Smooth muscle cell (in vitro differentiated cells): Measurements from ENCODE around the gene ACOX1. TPM values are rescaled to one million over a fixed set of nuclear protein-coding genes. Genes with fewer than 3 reads are reported as not detected.

Source experiments
- DNase-seq: peaks from one replicate; lab custom pipeline; 2025; ENCODE audit not compliant: unreplicated experiment; lab: John Stamatoyannopoulos, UW
- H2AFZ ChIP-seq: fragments of 200-600 bp; sonication (generic); 2 replicates; pipeline ENCODE4 v1.6.0; 2016; ENCODE audit warnings: antibody characterized with exemption, low read depth, mild to moderate bottlenecking
- H3F3A ChIP-seq: fragments of 200-600 bp; sonication (generic); 2 replicates; pipeline ENCODE4 v1.6.0; 2017; ENCODE audit warnings: antibody characterized with exemption, low read depth
- H3K27ac ChIP-seq: fragments of 200-600 bp; sonication (generic); 2 replicates; pipeline ENCODE4 v1.5.1; 2016; ENCODE audit warnings: low read depth, mild to moderate bottlenecking
- H3K27me3 ChIP-seq: fragments of 200-600 bp; sonication (generic); 2 replicates; pipeline ENCODE4 v1.6.1; 2016; ENCODE audit warnings: low read depth, mild to moderate bottlenecking
- H3K36me3 ChIP-seq: fragments of 200-600 bp; sonication (generic); 2 replicates; pipeline ENCODE4 v1.5.1; 2016; ENCODE audit warnings: low read depth
- H3K4me1 ChIP-seq: fragments of 200-600 bp; sonication (generic); 2 replicates; pipeline ENCODE4 v1.5.1; 2016; ENCODE audit warnings: low read depth
- H3K4me2 ChIP-seq: fragments of 200-600 bp; sonication (generic); 2 replicates; pipeline ENCODE4 v1.6.0; 2016; ENCODE audit warnings: mild to moderate bottlenecking
- H3K4me3 ChIP-seq: fragments of 200-600 bp; sonication (generic); 2 replicates; pipeline ENCODE4 v1.5.1; 2016; ENCODE audit warnings: mild to moderate bottlenecking
- H3K79me2 ChIP-seq: fragments of 200-600 bp; sonication (generic); 2 replicates; pipeline ENCODE4 v1.6.0; 2016; ENCODE audit warnings: low read depth, mild to moderate bottlenecking
- H3K9ac ChIP-seq: fragments of 200-600 bp; sonication (generic); 2 replicates; pipeline ENCODE4 v1.6.0; 2016; ENCODE audit warnings: low read depth
- H3K9me3 ChIP-seq: fragments of 200-600 bp; sonication (generic); replicated peaks from 2 replicates; pipeline ENCODE4 v1.5.1; 2016; ENCODE audit warnings: low read depth
- H4K20me1 ChIP-seq: fragments of 200-600 bp; sonication (generic); 2 replicates; pipeline ENCODE4 v1.6.0; 2016; ENCODE audit warnings: low read depth
- CTCF ChIP-seq: fragments of 200-600 bp; sonication (generic); IDR thresholded peaks from 2 replicates; pipeline ENCODE4 v1.5.1; 2017; ENCODE audit warnings: borderline replicate concordance, mild to moderate bottlenecking, antibody characterized with exemption; ENCODE audit not compliant: insufficient read depth, poor library complexity, severe bottlenecking
- WGBS: methylation state at CpG from one replicate; pipeline ENCODE4 v1.1.7; 2016; ENCODE audit warnings: low lambda C conversion rate; 5-methylcytosine and 5-hydroxymethylcytosine counted together
- polyA plus RNA-seq: library from polyadenylated mRNA; unstranded; fragments of >200 nt; fragmentation: Nextera tagmentation; extraction: Ambion mirVana; gene quantifications from 2 replicates; pipeline ENCODE4 v1.2.1, GENCODE V29; 2016
- total RNA-seq: library from RNA; depleted of rRNA; stranded (reverse); fragments of >200 nt; gene quantifications from 2 replicates; pipeline ENCODE4 v1.2.3, GENCODE V29; 2014

The ACOX1 gene
- total and polyA plus RNA-seq, 2 experiments from 2014 or later, result 25.9 to 35.3 TPM

- Histone ChIP-seq H2AFZ (no peak overlapping the region), H3K4me2 (no peak overlapping the region), H3K9ac (no peak overlapping the region), H3F3A (no peaks in the 10 kb centered on the region), H3K79me2 (no peaks in the 10 kb centered on the region), H3K9me3 (no peaks in the 10 kb centered on the region), H3K27me3 (no peaks in the 10 kb centered on the region), H3K36me3 (no peaks in the 10 kb centered on the region), H3K4me1 (no peaks in the 10 kb centered on the region), H3K4me3 (no peak overlapping the region), H4K20me1 (no peaks in the 10 kb centered on the region), H3K27ac (no peak overlapping the region)
- DNase-seq, result no peak
- TF ChIP-seq CTCF, result no peak
- WGBS, result 89% methylated on average over 11 of the region's 11 CpGs
These were observed 58.9 kb downstream of the ACOX1 start for GRCh38 chr17:75920045-75920560.

- Histone ChIP-seq H3K4me2 (no peak overlapping the region), H3K9me3 (no peaks in the 10 kb centered on the region), H3K9ac (no peak overlapping the region), H3K36me3 (no peaks in the 10 kb centered on the region), H3K79me2 (no peaks in the 10 kb centered on the region), H3K4me1 (no peaks in the 10 kb centered on the region), H3K4me3 (no peak overlapping the region), H2AFZ (no peak overlapping the region), H3K27me3 (no peaks in the 10 kb centered on the region), H3K27ac (no peak overlapping the region), H3F3A (no peaks in the 10 kb centered on the region), H4K20me1 (no peaks in the 10 kb centered on the region)
- WGBS, result 98% methylated on average over 22 of the region's 22 CpGs
- TF ChIP-seq CTCF, result no peak
- no peak for DNase-seq
These were observed 59.4 kb downstream of the ACOX1 start for GRCh38 chr17:75919611-75920010.

- no peaks in the 10 kb centered on the region for H3K4me1 ChIP-seq
- H3K79me2 ChIP-seq, result no peaks in the 10 kb centered on the region
- H3K9me3 ChIP-seq, result no peaks in the 10 kb centered on the region
- H3K27ac ChIP-seq, result no peak overlapping the region
- no peak for TF ChIP-seq CTCF
- no peaks in the 10 kb centered on the region for H3K36me3 ChIP-seq
- 97% methylated on average over 31 of the region's 31 CpGs for WGBS
- no peaks in the 10 kb centered on the region for H4K20me1 ChIP-seq
- H3K27me3 ChIP-seq, result no peaks in the 10 kb centered on the region
- no peaks in the 10 kb centered on the region for H3F3A ChIP-seq
- no peak for DNase-seq
- no peak overlapping the region for H3K4me2 ChIP-seq
- H3K9ac ChIP-seq, result no peak overlapping the region
- H2AFZ ChIP-seq, result no peak overlapping the region
- no peak overlapping the region for H3K4me3 ChIP-seq
These were observed 61.0 kb downstream of the ACOX1 start for GRCh38 chr17:75917917-75918445.
